Motor neuron (in vitro differentiated cells): Measurements from ENCODE around the gene GPC3. TPM values are rescaled to one million over a fixed set of nuclear protein-coding genes. Genes with fewer than 3 reads are reported as not detected.

ENCODE experiments used
- ATAC-seq, 8 experiments: fragments of 200-7000 bp; cut with Tn5 transposase; replicated peaks in 6 of 8; 2 replicates each; pipeline ENCODE4 v1.8.0; 2021; ENCODE audit warnings: mild to moderate bottlenecking in 8 of 8, moderate library complexity in 8 of 8
- H3K27ac ChIP-seq, 2 donors: fragments of 250-450 bp; sonication (Bioruptor Pico); 2 replicates each; pipeline ENCODE4 v1.9.0; 2021; ENCODE audit warnings: antibody characterized with exemption in 2 of 2, mild to moderate bottlenecking in 2 of 2, moderate library complexity in 1 of 2
- H3K4me1 ChIP-seq, 2 donors: fragments of 250-450 bp; sonication (Bioruptor Pico); replicated peaks in 1 of 2; 2 replicates each; pipeline ENCODE4 v1.6.1; 2021; ENCODE audit warnings: antibody characterized with exemption in 2 of 2, mild to moderate bottlenecking in 2 of 2, moderate library complexity in 1 of 2
- H3K4me3 ChIP-seq, 5 donors: fragments of 250-450 bp; sonication (Bioruptor Pico); 2 replicates each; pipeline ENCODE4 v1.9.0; 2021; ENCODE audit warnings: antibody characterized with exemption in 5 of 5, mild to moderate bottlenecking in 5 of 5, moderate library complexity in 4 of 5
- WGBS, 10 experiments: fragments of 450-650 bp; shearing (Covaris generic); methylation state at CpG; one replicate each; pipeline ENCODE4 v1.0.0; 2022; 5-methylcytosine and 5-hydroxymethylcytosine counted together
- in situ Hi-C, 9 experiments: fragments of 400-800 bp; cut with MboI; loops; one replicate each; pipeline ENCODE4 v1.15.0; 2021; ENCODE audit warnings: low sequenced_read_pairs in 9 of 9, low pct_unique_long_range_greater_than_20kb in 2 of 9; ENCODE audit not compliant: unreplicated experiment in 9 of 9
- total RNA-seq, 8 experiments: library from RNA; unstranded; fragments of 300-600 nt; gene quantifications; 2 replicates each; pipeline versions ENCODE4 v1.2.3 to v1.2.4, GENCODE V29; 2022

GPC3 gene
- total RNA-seq, 8 experiments from 2014 or later: 2.7 to 92.2 (median 3.6) TPM; not detected in 3

DNA sequence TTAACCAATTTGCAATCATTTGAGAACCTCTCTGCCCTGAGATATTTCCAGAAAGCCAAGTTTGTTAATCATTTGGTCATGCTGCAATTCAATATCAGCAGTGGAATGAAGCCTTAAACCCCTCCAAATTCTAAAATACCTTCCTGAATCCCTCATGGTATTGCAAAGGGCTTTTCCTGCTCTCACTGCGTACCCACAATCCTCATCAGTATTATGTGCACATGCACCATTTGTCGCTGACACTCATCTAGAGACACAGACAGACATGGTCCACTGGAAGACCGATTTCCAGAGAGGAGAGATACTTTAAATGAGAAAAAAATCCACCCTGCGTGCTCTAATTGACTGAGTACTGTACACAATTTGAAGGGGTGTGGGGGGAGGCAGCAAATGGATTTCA lies 104.4 kb downstream of the GPC3 start:
- Histone ChIP-seq H3K4me3 (no peak overlapping the region), H3K4me1 (no peaks in the 10 kb centered on the region), H3K27ac (no peak overlapping the region)
- ATAC-seq: no peak
- in situ Hi-C loops: no loop called here
- 20 to 100% (median 53%) methylated on average over 1 to 3 of the region's 4 CpGs; no CpG with 5 or more reads in 6 of the 10 experiments for WGBS, 10 experiments

DNA sequence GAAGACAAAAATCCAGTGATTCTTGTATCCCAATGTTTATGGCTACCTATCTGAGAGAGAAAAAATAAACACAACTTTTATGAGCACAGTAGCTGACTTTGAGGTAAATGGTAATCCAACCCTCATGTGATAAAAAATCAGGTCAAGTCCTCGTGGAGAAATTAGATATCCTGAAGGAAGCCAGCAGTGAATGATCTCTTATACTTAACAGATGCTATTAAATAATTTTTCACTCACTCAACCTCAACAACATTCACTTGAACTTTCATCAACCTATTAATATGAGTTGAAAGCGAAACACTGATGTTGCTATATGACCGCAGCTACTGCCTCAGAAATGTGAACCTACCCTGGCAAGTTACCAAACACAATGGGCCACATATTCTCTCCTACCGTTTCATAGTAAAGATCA lies 105.4 kb downstream of the GPC3 start:
- ATAC-seq: no peak
- 0 to 100% (median 60%) methylated on average over 1 to 4 of the region's 4 CpGs; no CpG with 5 or more reads in 5 of the 10 experiments for WGBS, 10 experiments
- H3K27ac ChIP-seq: no peak overlapping the region
- H3K4me3 ChIP-seq: no peak overlapping the region
- in situ Hi-C loops: no loop called here
- H3K4me1 ChIP-seq: no peaks in the 10 kb centered on the region

DNA sequence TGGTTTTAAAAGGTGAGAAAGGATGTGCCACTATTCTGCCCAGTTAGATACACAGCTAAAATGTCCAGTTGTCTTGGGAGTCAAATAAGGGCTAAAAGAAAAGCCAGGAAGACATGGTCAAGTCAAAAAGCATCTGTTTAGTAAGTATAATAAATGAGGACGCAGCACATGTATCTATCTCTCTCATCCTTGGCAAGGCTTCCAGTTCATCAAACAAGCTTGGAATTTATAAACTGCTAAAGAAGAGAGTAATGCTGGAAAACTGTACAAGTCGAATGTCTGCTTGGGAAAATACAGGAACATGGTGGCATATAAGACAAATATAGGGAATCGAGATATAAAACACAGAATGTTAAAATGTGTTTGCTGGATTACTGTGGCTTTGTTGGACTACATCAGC lies 106.7 kb downstream of the GPC3 start:
- Histone ChIP-seq H3K4me3 (no peak overlapping the region), H3K27ac (no peak overlapping the region), H3K4me1 (no peaks in the 10 kb centered on the region)
- 0 to 90% (median 23%) methylated on average over 1 to 3 of the region's 3 CpGs; no CpG with 5 or more reads in 5 of the 10 experiments for WGBS, 10 experiments
- ATAC-seq: no peak
- in situ Hi-C loops: no loop called here

DNA sequence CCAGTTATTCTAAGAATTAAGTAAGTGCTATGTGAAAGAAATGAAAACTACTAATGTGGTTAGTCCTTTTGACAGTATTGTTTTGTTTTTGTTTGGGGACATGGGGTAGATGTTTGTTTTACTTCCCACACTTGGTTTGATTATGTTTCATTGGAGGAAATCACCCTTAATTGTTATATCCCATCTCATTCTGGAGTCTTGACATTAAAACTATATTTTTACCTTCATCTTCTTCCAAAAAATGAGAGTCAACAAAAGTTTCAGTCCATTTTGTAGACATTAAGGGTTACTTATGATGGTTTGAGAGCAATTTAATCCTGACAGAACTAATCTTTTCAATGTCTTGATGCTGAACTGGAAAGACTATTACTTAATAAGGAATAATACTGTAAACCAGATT lies 108.7 kb downstream of the GPC3 start:
- H3K4me1 ChIP-seq: no peaks in the 10 kb centered on the region
- no peak overlapping the region for H3K4me3 ChIP-seq
- no peak for ATAC-seq
- no peak overlapping the region for H3K27ac ChIP-seq
- in situ Hi-C loops: no loop called here

DNA sequence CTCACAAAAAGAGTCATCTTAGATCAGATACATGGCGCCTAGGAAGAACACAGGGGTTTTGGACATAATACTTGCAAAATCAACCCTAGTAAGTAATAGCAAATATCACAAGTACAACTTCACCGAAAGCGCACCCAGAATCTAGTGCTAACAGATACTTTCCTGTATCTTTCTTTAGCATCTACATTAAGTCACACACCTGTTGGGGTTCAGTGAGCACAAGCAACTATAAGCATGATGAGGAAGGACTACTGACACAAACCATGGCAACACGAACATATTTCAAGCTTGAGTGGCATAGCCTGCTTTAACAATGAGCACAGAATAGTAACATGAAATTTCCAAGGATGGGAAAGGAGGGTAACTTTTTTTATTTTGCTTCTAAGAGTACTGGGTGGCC lies 116.1 kb downstream of the GPC3 start:
- H3K27ac ChIP-seq: no peak overlapping the region
- in situ Hi-C loops: no loop called here
- no peak for ATAC-seq
- WGBS, 10 experiments: 0 to 100% (median 66%) methylated on average over 1 to 4 of the region's 4 CpGs; no CpG with 5 or more reads in 5 of the 10 experiments
- no peak overlapping the region for H3K4me3 ChIP-seq
- H3K4me1 ChIP-seq: no peaks in the 10 kb centered on the region

DNA sequence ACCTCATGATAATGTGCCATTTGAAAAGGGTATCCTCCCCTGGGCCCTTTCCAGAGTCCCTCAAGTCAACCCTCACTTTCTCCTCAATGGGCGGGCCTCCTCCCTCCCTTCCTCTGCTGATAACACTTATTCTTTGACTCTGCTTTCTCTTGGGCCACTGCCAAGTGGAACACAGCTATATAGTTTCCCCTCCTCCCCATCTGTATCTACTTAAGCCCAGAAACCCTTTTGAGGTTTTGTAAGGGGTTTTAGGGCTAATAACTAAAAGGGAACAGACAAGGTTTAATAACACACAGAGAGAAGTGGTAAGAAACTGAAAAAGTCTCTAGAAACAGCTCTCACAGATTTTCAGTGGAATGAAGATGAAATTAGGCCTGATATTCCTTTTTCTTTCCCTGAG lies 116.7 kb downstream of the GPC3 start:
- Histone ChIP-seq H3K4me1 (no peaks in the 10 kb centered on the region), H3K4me3 (no peak overlapping the region), H3K27ac (no peak overlapping the region)
- WGBS, 10 experiments: 17 to 33% (median 20%) methylated on average over 1 of the region's 1 CpG; no CpG with 5 or more reads in 7 of the 10 experiments
- ATAC-seq: no peak
- in situ Hi-C loops: no loop called here

DNA sequence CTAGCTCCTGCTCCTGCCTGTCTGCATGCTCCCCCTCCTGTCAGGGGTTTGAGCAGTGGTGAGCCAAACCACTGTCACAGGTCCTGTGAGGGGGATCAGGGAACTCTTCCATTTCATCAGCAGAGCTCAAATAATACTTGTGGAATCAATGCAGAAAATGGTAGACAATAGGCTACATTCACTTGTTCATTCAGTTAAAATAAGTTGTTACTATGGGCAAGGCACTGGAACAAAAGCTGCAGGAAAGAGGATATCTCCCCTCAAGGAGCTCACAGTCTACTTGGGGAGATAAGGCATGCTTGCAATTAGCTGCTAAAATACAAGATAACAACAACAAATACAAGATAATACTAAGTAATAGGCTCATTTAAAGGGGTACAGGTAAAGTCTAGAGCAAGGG lies 117.1 kb downstream of the GPC3 start:
- no peak overlapping the region for H3K4me3 ChIP-seq
- no peak overlapping the region for H3K27ac ChIP-seq
- in situ Hi-C loops: no loop called here
- no peak for ATAC-seq
- H3K4me1 ChIP-seq: no peaks in the 10 kb centered on the region

DNA sequence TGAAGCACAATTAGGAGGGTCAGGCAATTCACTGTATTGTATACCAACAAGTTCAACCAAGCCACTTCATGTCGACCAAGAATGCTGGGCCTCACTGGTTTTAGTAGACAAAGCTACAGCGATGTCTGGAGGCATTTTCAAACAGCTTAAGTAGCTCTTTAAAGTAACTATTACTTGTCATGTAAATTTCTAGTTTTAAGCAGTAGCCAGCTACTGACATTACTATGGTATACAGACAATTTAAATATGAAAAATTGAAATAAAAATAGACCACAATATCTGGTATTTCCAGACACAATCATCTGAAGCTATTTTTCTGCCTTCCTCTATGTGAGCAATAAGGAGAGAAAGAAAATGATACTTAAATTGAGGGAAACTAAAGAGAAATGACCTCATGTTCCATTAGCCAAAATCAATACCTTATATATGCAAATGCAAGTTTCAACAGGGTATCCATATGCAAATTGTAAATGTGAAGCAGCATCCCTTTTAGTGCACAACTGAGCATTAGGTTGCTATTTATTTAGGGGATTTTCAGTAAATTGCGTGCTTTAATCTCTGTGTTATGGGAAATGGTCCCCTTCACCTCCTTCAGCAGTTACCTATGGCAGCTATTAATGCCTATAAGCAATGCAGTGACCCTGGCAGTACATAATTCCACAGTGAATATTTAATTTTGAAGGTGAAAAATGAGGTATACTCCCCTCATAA lies 119.5 kb downstream of the GPC3 start:
- H3K4me3 ChIP-seq: no peak overlapping the region
- 6 to 60% (median 30%) methylated on average over 1 to 3 of the region's 3 CpGs; no CpG with 5 or more reads in 6 of the 10 experiments for WGBS, 10 experiments
- no peaks in the 10 kb centered on the region for H3K4me1 ChIP-seq
- H3K27ac ChIP-seq: no peak overlapping the region
- in situ Hi-C loops: no loop called here
- ATAC-seq: peak in 2 of 8 experiments; percentile 51 to 74

DNA sequence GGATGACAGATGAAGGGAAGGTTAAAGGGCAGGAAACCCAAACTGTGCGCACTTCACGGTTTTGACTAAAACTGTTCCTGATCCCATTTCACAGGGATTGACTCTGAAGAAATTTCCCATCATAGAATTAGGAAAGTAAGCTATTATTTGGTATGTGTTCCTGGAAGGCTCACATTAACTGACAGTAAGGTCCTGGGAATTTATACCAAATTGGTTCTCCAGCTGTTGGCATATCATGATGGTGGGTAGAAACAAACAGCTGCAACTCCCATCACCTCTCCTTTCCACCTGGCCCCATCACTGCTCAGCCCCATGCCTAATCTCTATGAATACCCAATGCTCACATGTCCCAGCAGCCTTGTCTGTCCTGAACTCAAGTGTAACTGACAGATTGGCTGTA lies 121.2 kb downstream of the GPC3 start:
- Histone ChIP-seq H3K4me3 (no peak overlapping the region), H3K27ac (no peak overlapping the region), H3K4me1 (no peaks in the 10 kb centered on the region)
- 20 to 80% (median 69%) methylated on average over 1 to 2 of the region's 2 CpGs; no CpG with 5 or more reads in 7 of the 10 experiments for WGBS, 10 experiments
- ATAC-seq: no peak
- in situ Hi-C loops: no loop called here

DNA sequence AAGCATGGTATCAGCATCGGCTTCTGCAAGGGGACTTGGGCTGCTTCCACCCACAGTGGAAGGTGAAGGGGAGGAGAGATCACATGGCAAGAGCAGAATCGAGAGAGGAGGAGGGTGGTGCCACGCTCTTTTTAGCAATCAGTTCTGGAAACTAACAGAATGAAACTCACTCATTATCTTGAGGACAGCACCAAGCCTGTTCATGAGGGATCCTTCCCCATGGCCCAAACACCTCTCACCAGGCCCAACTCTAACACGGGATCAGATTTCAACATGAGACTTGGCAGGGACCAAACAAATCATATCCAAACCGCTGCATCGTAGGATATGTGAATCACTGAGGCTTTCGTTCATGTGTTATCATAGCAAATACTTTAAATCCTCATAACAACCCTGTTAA lies 125.5 kb downstream of the GPC3 start:
- peaks cover 0 to 4% of the 10 kb centered on the region in 2 donors for H3K4me1 ChIP-seq
- in situ Hi-C loops: no loop called here
- no peak overlapping the region for H3K27ac ChIP-seq
- no peak for ATAC-seq
- no peak overlapping the region for H3K4me3 ChIP-seq
- 0 to 67% (median 39%) methylated on average over 1 to 3 of the region's 7 CpGs; no CpG with 5 or more reads in 5 of the 10 experiments for WGBS, 10 experiments

DNA sequence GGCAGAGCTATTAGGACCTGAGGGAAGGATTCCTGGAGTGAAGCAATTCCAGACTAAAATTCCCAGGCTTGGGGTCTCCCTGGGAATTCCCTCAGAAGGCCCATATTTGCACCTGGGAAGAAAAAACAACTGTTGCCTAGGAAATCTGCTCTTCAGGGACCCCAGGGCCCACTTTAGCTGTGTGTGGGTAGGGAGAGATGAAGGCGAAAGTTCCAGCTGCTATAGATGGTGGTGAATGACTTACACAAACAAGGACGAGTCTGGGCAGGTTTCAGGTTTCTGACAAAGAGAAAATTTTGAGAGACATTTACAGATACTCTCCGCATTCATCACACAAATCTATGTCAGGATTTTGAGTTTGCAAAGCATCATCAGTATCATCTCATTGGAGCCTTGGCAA lies 126.1 kb downstream of the GPC3 start:
- in situ Hi-C loops: no loop called here
- 33 to 58% methylated on average over 1 to 3 of the region's 3 CpGs; no CpG with 5 or more reads in 8 of the 10 experiments for WGBS, 10 experiments
- ATAC-seq: no peak
- Histone ChIP-seq H3K4me1 (peaks cover 0 to 5% of the 10 kb centered on the region in 2 donors), H3K27ac (no peak overlapping the region), H3K4me3 (no peak overlapping the region)

DNA sequence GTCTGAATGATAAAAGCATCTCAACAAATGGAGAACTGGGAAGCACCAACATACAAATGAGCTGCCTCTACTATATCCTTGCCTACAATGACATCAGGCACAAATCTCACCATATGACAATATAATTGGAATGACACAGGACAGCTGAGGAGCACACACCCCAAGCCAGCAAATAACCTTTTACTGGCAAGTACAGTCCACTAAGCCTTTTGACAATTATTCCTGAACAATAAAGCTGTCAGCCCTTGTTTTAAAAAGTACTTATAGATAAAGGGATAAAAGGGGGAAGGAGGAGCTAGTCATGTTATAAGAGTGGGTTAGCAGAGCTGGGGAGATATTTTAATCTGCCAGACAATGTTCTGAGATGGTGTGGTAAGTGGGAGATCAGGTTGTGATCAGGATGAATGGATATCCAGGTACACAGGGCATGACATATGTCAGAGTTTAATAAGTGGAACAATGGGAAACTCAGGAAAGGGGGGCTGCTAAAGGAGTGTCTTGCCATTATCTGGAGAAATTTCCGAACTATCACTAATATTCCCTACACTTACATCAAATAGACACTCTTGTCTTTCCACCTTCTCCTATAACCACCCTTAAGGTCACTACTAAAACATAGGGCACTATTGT lies 127.6 kb downstream of the GPC3 start:
- ATAC-seq: peak in 2 of 8 experiments; percentile 21 to 50
- Histone ChIP-seq H3K4me1 (peaks cover 0 to 8% of the 10 kb centered on the region in 2 donors), H3K27ac (no peak overlapping the region), H3K4me3 (no peak overlapping the region)
- 40 to 83% methylated on average over 1 of the region's 1 CpG; no CpG with 5 or more reads in 8 of the 10 experiments for WGBS, 10 experiments
- in situ Hi-C loops: no loop called here

DNA sequence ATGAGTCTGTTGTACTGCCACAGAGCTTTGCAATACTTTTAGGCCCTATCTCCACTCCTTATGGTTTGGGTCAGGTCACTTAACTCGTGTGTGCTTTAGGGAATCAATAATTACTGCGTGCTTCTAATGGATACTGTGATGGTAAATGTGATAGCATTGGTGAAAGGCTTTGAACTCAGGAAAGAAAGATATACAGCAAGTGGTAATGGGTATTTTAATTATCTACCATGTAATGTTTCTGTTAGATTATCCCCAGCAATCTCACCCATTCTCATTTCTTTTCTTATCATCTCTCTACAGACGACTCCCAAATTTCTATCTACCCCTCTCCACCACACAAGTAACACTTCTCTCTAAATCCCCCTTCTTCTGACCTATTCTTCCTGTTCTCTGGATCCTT lies 128.6 kb downstream of the GPC3 start:
- in situ Hi-C loops: no loop called here
- Histone ChIP-seq H3K4me1 (peaks cover 0 to 8% of the 10 kb centered on the region in 2 donors), H3K4me3 (no peak overlapping the region), H3K27ac (no peak overlapping the region)
- 0 to 100% (median 51%) methylated on average over 1 to 3 of the region's 3 CpGs; no CpG with 5 or more reads in 2 of the 10 experiments for WGBS, 10 experiments
- ATAC-seq: no peak

DNA sequence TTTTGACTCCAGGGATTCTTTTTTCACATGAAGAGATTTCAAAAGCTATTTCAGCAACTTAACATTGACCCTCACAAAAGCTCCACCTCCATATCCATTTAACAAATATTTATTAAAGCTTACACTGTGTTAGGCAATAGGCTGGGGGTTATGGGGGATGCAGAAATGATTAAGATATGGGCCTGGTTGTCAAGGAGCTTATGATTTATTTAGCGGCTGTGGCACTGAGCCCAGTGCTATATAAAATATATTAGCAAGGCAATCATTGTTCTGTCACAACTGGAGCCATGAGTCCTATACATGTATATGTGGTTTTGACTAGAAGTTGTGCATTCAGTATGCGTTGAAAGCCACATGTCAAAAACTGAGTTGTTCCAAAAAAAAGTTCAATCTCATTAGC lies 131.1 kb downstream of the GPC3 start:
- in situ Hi-C loops: no loop called here
- Histone ChIP-seq H3K4me3 (no peak overlapping the region), H3K4me1 (peaks cover 0 to 8% of the 10 kb centered on the region in 2 donors), H3K27ac (no peak overlapping the region)
- WGBS, 10 experiments: 10 to 100% (median 81%) methylated on average over 1 to 2 of the region's 2 CpGs; no CpG with 5 or more reads in 6 of the 10 experiments
- no peak for ATAC-seq
